WTC11 (cell line): ENCODE measurements around the gene C11orf58. TPM values are rescaled to one million over a fixed set of nuclear protein-coding genes. Genes with fewer than 3 reads are reported as not detected.

Source experiments
- ATAC-seq: fragments of 200-7000 bp; cut with Tn5 transposase; 2 replicates; pipeline ENCODE4 v1.10.0; 2021; ENCODE audit warnings: mild to moderate bottlenecking, moderate library complexity
- CTCF ChIA-PET: fragments of 300-600 bp; sonication (Branson Sonifier 250); formaldehyde crosslinking; loops from one replicate; lab custom pipeline; 2021; ENCODE audit warnings: antibody characterized with exemption; lab: Charles Lee
- POLR2A ChIA-PET: fragments of 350-600 bp; sonication (Branson Sonifier 250); formaldehyde crosslinking; loops from one replicate; lab custom pipeline; 2021; ENCODE audit warnings: antibody characterized with exemption; lab: Charles Lee
- DNase-seq: peaks from one replicate; pipeline ENCODE4 v3.0.0; 2021; ENCODE audit warnings: low spot score
- H3K27ac Mint-ChIP-seq: 2 replicates; pipeline ENCODE4 v1.8.0; 2021; ENCODE audit warnings: mixed read lengths
- H3K27me3 Mint-ChIP-seq: 2 replicates; pipeline ENCODE4 v1.8.0; 2021; ENCODE audit warnings: low read depth, mild to moderate bottlenecking, moderate library complexity, mixed read lengths
- H3K36me3 Mint-ChIP-seq: 2 replicates; pipeline ENCODE4 v1.8.0; 2021; ENCODE audit warnings: mixed read lengths
- H3K4me1 Mint-ChIP-seq: 2 replicates; pipeline ENCODE4 v1.8.0; 2022; ENCODE audit warnings: mixed read lengths
- H3K4me3 Mint-ChIP-seq: 2 replicates; pipeline ENCODE4 v1.8.0; 2021; ENCODE audit warnings: mild to moderate bottlenecking, moderate library complexity, mixed read lengths
- H3K9me3 Mint-ChIP-seq: 2 replicates; pipeline ENCODE4 v1.8.0; 2021; ENCODE audit warnings: mixed read lengths
- ESRRA ChIP-seq: sonication (generic); formaldehyde crosslinking; IDR thresholded peaks from 2 replicates; pipeline ENCODE4 v1.8.1; 2022; ENCODE audit warnings: mild to moderate bottlenecking, missing genetic modification reagents, borderline replicate concordance
- ETV6 ChIP-seq: sonication (generic); formaldehyde crosslinking; IDR thresholded peaks from 2 replicates; pipeline ENCODE4 v1.8.1; 2022; ENCODE audit warnings: mild to moderate bottlenecking, missing genetic modification reagents
- FOXJ3 ChIP-seq: sonication (generic); formaldehyde crosslinking; IDR thresholded peaks from 2 replicates; pipeline ENCODE4 v1.9.0; 2021; ENCODE audit warnings: missing genetic modification reagents, mild to moderate bottlenecking, borderline replicate concordance
- FOXK1 ChIP-seq: sonication (generic); formaldehyde crosslinking; IDR thresholded peaks from 2 replicates; pipeline ENCODE4 v1.8.0; 2022; ENCODE audit warnings: mild to moderate bottlenecking, moderate library complexity, missing genetic modification reagents
- GABPB1 ChIP-seq: sonication (generic); formaldehyde crosslinking; IDR thresholded peaks from 2 replicates; pipeline ENCODE4 v1.8.1; 2023; ENCODE audit warnings: mild to moderate bottlenecking, missing genetic modification reagents
- JAZF1 ChIP-seq: fragments of 250-450 bp; sonication (Bioruptor Pico); IDR thresholded peaks from 2 replicates; pipeline ENCODE4 v1.9.0; 2021; ENCODE audit warnings: moderate library complexity, mild to moderate bottlenecking, inconsistent platforms
- KAT7 ChIP-seq: sonication (generic); formaldehyde crosslinking; IDR thresholded peaks from 2 replicates; pipeline ENCODE4 v1.8.1; 2023; ENCODE audit warnings: missing genetic modification reagents, mild to moderate bottlenecking, borderline replicate concordance
- MXD4 ChIP-seq: fragments of 250-450 bp; sonication (Bioruptor Pico); IDR thresholded peaks from 2 replicates; pipeline ENCODE4 v1.8.0; 2021; ENCODE audit warnings: mild to moderate bottlenecking, moderate library complexity, borderline replicate concordance
- MYBL2 ChIP-seq: sonication (generic); formaldehyde crosslinking; IDR thresholded peaks from 2 replicates; pipeline ENCODE4 v1.8.1; 2023; ENCODE audit warnings: mild to moderate bottlenecking, moderate library complexity, missing genetic modification reagents
- NR2C2 ChIP-seq: sonication (generic); formaldehyde crosslinking; IDR thresholded peaks from 2 replicates; pipeline ENCODE4 v1.8.0; 2022; ENCODE audit warnings: mild to moderate bottlenecking, missing genetic modification reagents
- TCF7 ChIP-seq: sonication (generic); formaldehyde crosslinking; IDR thresholded peaks from 2 replicates; pipeline ENCODE4 v1.8.0; 2022; ENCODE audit warnings: mild to moderate bottlenecking, low read depth, missing genetic modification reagents, moderate library complexity
- ZBTB21 ChIP-seq: sonication (generic); formaldehyde crosslinking; IDR thresholded peaks from 2 replicates; pipeline ENCODE4 v1.8.1; 2023; ENCODE audit warnings: mild to moderate bottlenecking, missing genetic modification reagents, borderline replicate concordance
- ZNF121 ChIP-seq: sonication (generic); formaldehyde crosslinking; IDR thresholded peaks from 2 replicates; pipeline ENCODE4 v1.8.0; 2023; ENCODE audit warnings: missing genetic modification reagents
- ZNF232 ChIP-seq: sonication (generic); formaldehyde crosslinking; IDR thresholded peaks from 2 replicates; pipeline ENCODE4 v1.8.0; 2022; ENCODE audit warnings: mild to moderate bottlenecking, missing genetic modification reagents
- total RNA-seq: library from RNA; stranded (reverse); gene quantifications from 3 replicates; pipeline ENCODE4 v1.2.3, GENCODE V29; 2021
- TF ChIP-seq, protein P1 (sequence below): sonication (generic); formaldehyde crosslinking; IDR thresholded peaks from 2 replicates; pipeline ENCODE4 v1.8.0; 2022; ENCODE audit warnings: missing genetic modification reagents
- TF ChIP-seq, protein P2 (sequence below): sonication (generic); formaldehyde crosslinking; IDR thresholded peaks from 2 replicates; pipeline ENCODE4 v1.8.0; 2022; ENCODE audit warnings: mild to moderate bottlenecking, missing genetic modification reagents
- TF ChIP-seq, protein P3 (sequence below): fragments of 250-450 bp; sonication (Bioruptor Pico); IDR thresholded peaks from 2 replicates; pipeline ENCODE4 v1.9.0; 2021; ENCODE audit warnings: moderate library complexity, mild to moderate bottlenecking, inconsistent platforms, borderline replicate concordance
- TF ChIP-seq, protein P4 (sequence below): sonication (generic); formaldehyde crosslinking; IDR thresholded peaks from 2 replicates; pipeline ENCODE4 v1.8.0; 2022; ENCODE audit warnings: mild to moderate bottlenecking, missing genetic modification reagents
- TF ChIP-seq, protein P5 (sequence below): sonication (generic); formaldehyde crosslinking; IDR thresholded peaks from 2 replicates; pipeline ENCODE4 v1.8.1; 2022; ENCODE audit warnings: low read depth, mild to moderate bottlenecking, moderate library complexity, missing genetic modification reagents, borderline replicate concordance
- TF ChIP-seq, protein P6 (sequence below): fragments of 250-450 bp; sonication (Bioruptor Pico); IDR thresholded peaks from 2 replicates; pipeline ENCODE4 v1.9.0; 2021; ENCODE audit warnings: mild to moderate bottlenecking, borderline replicate concordance
- TF ChIP-seq, protein P7 (sequence below): sonication (generic); formaldehyde crosslinking; IDR thresholded peaks from 2 replicates; pipeline ENCODE4 v1.8.0; 2022; ENCODE audit warnings: mild to moderate bottlenecking, missing genetic modification reagents
- TF ChIP-seq, protein P8 (sequence below): sonication (generic); formaldehyde crosslinking; IDR thresholded peaks from 2 replicates; pipeline ENCODE4 v1.8.1; 2022; ENCODE audit warnings: low read depth, missing genetic modification reagents, borderline replicate concordance

Gene C11orf58
- total RNA-seq, 1 experiment from 2014 or later, result 141 TPM

DNA sequence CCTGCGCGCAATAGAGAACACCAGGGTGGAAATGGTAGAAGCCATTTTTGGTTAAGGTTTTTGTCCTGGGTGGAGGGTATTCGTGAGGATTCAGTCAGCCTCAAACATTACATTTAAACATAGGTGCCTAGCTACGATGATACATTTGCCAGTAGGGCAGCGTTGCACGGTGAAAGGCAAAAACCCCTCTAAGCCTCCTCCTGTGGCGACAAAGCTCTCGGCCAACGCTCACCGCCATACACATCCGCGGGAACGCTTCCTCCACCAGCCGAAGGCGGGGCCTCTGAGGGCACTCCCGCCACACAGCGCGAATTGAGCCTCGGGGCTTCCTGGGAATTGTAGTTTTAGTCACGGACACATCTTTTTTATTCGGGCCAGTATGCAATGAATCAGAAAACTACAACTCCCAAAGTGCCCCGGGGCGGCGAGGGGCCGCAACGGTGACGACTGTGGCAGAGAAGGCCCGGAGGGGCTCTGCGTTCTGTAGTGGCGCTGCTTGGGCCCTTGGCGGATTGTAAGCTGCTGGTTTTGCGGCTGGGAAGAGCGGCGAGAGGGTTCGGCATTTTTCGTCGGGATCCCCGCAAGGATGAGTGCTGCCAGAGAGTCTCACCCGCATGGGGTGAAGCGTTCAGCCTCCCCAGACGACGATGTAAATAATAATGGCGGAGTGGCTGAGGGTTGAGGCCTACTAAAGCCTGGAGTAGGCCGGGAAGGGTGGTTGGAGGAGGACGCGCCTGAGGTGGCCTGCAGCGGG, at the start of gene C11orf58 (continued):
- TF ChIP-seq, protein P1, sequence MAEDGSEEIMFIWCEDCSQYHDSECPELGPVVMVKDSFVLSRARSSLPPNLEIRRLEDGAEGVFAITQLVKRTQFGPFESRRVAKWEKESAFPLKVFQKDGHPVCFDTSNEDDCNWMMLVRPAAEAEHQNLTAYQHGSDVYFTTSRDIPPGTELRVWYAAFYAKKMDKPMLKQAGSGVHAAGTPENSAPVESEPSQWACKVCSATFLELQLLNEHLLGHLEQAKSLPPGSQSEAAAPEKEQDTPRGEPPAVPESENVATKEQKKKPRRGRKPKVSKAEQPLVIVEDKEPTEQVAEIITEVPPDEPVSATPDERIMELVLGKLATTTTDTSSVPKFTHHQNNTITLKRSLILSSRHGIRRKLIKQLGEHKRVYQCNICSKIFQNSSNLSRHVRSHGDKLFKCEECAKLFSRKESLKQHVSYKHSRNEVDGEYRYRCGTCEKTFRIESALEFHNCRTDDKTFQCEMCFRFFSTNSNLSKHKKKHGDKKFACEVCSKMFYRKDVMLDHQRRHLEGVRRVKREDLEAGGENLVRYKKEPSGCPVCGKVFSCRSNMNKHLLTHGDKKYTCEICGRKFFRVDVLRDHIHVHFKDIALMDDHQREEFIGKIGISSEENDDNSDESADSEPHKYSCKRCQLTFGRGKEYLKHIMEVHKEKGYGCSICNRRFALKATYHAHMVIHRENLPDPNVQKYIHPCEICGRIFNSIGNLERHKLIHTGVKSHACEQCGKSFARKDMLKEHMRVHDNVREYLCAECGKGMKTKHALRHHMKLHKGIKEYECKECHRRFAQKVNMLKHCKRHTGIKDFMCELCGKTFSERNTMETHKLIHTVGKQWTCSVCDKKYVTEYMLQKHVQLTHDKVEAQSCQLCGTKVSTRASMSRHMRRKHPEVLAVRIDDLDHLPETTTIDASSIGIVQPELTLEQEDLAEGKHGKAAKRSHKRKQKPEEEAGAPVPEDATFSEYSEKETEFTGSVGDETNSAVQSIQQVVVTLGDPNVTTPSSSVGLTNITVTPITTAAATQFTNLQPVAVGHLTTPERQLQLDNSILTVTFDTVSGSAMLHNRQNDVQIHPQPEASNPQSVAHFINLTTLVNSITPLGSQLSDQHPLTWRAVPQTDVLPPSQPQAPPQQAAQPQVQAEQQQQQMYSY (CRISPR knock-in tag), result peak; percentile 41; the same call in 1 of the 2 replicates
- TF ChIP-seq, protein P2, sequence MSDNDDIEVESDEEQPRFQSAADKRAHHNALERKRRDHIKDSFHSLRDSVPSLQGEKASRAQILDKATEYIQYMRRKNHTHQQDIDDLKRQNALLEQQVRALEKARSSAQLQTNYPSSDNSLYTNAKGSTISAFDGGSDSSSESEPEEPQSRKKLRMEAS (CRISPR knock-in tag), result peak; percentile 49; the same call in 1 of the 2 replicates
- TF ChIP-seq ZNF232 (CRISPR knock-in tag) (no peak; the same call in 1 of the 2 replicates), ESRRA (no peak), ETV6 (CRISPR knock-in tag) (0 out of 2 replicates have a peak, but pooled peaks have one; percentile 37)
- TF ChIP-seq, protein P3, sequence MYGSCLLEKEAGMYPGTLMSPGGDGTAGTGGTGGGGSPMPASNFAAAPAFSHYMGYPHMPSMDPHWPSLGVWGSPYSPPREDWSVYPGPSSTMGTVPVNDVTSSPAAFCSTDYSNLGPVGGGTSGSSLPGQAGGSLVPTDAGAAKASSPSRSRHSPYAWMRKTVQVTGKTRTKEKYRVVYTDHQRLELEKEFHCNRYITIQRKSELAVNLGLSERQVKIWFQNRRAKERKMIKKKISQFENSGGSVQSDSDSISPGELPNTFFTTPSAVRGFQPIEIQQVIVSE (CRISPR knock-in tag), result no peak
- TF ChIP-seq, protein P4, sequence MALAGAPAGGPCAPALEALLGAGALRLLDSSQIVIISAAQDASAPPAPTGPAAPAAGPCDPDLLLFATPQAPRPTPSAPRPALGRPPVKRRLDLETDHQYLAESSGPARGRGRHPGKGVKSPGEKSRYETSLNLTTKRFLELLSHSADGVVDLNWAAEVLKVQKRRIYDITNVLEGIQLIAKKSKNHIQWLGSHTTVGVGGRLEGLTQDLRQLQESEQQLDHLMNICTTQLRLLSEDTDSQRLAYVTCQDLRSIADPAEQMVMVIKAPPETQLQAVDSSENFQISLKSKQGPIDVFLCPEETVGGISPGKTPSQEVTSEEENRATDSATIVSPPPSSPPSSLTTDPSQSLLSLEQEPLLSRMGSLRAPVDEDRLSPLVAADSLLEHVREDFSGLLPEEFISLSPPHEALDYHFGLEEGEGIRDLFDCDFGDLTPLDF (CRISPR knock-in tag), result no peak

DNA sequence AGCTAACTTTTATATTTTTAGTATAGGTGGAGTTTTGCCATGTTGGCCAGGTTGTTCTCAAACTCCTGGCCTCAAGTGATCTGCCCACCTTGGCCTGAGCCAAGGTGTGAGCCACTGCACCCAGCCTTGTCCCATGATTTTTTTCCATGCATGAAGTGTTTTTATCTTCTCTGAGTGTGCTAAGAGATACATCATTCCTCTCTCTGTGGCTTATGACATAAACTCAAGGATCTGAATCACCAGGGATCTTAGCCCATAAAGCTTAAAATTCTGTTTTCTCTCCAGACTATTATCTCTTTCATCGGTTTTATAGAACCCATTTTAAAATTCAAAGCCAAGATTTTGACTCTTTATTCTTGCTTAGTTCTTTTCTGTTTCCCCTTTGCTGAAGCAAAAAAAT, 48.4 kb upstream of the C11orf58 start:
- POLR2A ChIA-PET, result no interaction called here
- no peaks in the 10 kb centered on the region; the same call in 1 of the 2 replicates for H3K36me3 Mint-ChIP-seq
- no peak for TF ChIP-seq NR2C2 (CRISPR knock-in tag)
- TF ChIP-seq, protein P5, sequence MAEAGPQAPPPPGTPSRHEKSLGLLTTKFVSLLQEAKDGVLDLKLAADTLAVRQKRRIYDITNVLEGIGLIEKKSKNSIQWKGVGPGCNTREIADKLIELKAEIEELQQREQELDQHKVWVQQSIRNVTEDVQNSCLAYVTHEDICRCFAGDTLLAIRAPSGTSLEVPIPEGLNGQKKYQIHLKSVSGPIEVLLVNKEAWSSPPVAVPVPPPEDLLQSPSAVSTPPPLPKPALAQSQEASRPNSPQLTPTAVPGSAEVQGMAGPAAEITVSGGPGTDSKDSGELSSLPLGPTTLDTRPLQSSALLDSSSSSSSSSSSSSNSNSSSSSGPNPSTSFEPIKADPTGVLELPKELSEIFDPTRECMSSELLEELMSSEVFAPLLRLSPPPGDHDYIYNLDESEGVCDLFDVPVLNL, result no peak
- TF ChIP-seq, protein P6, sequence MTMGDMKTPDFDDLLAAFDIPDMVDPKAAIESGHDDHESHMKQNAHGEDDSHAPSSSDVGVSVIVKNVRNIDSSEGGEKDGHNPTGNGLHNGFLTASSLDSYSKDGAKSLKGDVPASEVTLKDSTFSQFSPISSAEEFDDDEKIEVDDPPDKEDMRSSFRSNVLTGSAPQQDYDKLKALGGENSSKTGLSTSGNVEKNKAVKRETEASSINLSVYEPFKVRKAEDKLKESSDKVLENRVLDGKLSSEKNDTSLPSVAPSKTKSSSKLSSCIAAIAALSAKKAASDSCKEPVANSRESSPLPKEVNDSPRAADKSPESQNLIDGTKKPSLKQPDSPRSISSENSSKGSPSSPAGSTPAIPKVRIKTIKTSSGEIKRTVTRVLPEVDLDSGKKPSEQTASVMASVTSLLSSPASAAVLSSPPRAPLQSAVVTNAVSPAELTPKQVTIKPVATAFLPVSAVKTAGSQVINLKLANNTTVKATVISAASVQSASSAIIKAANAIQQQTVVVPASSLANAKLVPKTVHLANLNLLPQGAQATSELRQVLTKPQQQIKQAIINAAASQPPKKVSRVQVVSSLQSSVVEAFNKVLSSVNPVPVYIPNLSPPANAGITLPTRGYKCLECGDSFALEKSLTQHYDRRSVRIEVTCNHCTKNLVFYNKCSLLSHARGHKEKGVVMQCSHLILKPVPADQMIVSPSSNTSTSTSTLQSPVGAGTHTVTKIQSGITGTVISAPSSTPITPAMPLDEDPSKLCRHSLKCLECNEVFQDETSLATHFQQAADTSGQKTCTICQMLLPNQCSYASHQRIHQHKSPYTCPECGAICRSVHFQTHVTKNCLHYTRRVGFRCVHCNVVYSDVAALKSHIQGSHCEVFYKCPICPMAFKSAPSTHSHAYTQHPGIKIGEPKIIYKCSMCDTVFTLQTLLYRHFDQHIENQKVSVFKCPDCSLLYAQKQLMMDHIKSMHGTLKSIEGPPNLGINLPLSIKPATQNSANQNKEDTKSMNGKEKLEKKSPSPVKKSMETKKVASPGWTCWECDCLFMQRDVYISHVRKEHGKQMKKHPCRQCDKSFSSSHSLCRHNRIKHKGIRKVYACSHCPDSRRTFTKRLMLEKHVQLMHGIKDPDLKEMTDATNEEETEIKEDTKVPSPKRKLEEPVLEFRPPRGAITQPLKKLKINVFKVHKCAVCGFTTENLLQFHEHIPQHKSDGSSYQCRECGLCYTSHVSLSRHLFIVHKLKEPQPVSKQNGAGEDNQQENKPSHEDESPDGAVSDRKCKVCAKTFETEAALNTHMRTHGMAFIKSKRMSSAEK, result no peak
- TF ChIP-seq JAZF1 (CRISPR knock-in tag), result no peak
- no peak for TF ChIP-seq FOXK1 (CRISPR knock-in tag)
- TF ChIP-seq, protein P7, sequence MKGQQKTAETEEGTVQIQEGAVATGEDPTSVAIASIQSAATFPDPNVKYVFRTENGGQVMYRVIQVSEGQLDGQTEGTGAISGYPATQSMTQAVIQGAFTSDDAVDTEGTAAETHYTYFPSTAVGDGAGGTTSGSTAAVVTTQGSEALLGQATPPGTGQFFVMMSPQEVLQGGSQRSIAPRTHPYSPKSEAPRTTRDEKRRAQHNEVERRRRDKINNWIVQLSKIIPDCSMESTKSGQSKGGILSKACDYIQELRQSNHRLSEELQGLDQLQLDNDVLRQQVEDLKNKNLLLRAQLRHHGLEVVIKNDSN (CRISPR knock-in tag), result no peak
- no peak for TF ChIP-seq GABPB1 (CRISPR knock-in tag)
- no peak for TF ChIP-seq ZBTB21 (CRISPR knock-in tag)
- TF ChIP-seq TCF7, result no peak
- TF ChIP-seq KAT7 (CRISPR knock-in tag), result no peak
- TF ChIP-seq, protein P8, sequence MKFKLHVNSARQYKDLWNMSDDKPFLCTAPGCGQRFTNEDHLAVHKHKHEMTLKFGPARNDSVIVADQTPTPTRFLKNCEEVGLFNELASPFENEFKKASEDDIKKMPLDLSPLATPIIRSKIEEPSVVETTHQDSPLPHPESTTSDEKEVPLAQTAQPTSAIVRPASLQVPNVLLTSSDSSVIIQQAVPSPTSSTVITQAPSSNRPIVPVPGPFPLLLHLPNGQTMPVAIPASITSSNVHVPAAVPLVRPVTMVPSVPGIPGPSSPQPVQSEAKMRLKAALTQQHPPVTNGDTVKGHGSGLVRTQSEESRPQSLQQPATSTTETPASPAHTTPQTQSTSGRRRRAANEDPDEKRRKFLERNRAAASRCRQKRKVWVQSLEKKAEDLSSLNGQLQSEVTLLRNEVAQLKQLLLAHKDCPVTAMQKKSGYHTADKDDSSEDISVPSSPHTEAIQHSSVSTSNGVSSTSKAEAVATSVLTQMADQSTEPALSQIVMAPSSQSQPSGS (CRISPR knock-in tag), result no peak
- no peak for TF ChIP-seq MYBL2
- no peak for TF ChIP-seq ZNF121
- no peak for TF ChIP-seq MXD4 (CRISPR knock-in tag)
- TF ChIP-seq FOXJ3 (CRISPR knock-in tag), result no peak

More for the DNA sequence above, 48.4 kb upstream of the C11orf58 start:
- DNase-seq, result no peak
- Mint-ChIP-seq H3K27ac (no peak overlapping the region), H3K4me3 (no peak overlapping the region), H3K27me3 (no peaks in the 10 kb centered on the region), H3K9me3 (no peaks in the 10 kb centered on the region; the same call in 1 of the 2 replicates), H3K4me1 (peaks cover 11% of the 10 kb centered on the region)
- ATAC-seq, result no peak
- CTCF ChIA-PET, result no interaction called here
